Measurements from ENCODE around the gene CRYBG1. TPM values are rescaled to one million over a fixed set of nuclear protein-coding genes. Genes with fewer than 3 reads are reported as not detected.
"Not testable (repeated sequence)": the region's sequence is repeated elsewhere in the genome, so short reads cannot be mapped to it uniquely, and the experiment has no call there.

CRYBG1 gene
- total RNA-seq, 4 donors from 2014 or later, result 54.5 to 66.4 (median 59.8) TPM

DNA sequence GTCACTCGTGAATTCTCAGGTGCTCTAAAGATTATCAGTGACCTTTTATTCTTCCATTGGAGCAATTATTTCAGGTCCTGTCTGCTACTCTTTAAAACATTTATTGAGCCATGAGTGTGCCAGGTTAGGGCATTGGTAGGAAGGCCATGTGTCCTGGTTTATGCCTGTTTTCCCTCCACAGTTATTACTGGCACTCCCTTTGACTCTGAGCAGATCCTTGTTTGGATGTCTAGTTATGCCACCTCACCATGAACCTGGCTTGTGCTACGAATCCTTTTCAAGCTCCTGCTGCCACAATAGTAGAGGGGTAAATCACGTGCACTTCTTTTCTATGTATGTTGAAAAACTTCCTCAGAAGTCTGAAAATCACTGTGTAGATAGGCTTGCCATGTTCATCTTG lies 27.4 kb downstream of the CRYBG1 start:
- no peaks in the 10 kb centered on the region for H3K36me3 ChIP-seq
- H3K9me3 ChIP-seq, result no peaks in the 10 kb centered on the region
- H3K4me3 ChIP-seq, result no peak overlapping the region
- no peak for DNase-seq
- H3K27me3 ChIP-seq, result no peaks in the 10 kb centered on the region
- no peak overlapping the region for H3K27ac ChIP-seq
- no peaks in the 10 kb centered on the region for H3K4me1 ChIP-seq
- TF ChIP-seq, protein P1, sequence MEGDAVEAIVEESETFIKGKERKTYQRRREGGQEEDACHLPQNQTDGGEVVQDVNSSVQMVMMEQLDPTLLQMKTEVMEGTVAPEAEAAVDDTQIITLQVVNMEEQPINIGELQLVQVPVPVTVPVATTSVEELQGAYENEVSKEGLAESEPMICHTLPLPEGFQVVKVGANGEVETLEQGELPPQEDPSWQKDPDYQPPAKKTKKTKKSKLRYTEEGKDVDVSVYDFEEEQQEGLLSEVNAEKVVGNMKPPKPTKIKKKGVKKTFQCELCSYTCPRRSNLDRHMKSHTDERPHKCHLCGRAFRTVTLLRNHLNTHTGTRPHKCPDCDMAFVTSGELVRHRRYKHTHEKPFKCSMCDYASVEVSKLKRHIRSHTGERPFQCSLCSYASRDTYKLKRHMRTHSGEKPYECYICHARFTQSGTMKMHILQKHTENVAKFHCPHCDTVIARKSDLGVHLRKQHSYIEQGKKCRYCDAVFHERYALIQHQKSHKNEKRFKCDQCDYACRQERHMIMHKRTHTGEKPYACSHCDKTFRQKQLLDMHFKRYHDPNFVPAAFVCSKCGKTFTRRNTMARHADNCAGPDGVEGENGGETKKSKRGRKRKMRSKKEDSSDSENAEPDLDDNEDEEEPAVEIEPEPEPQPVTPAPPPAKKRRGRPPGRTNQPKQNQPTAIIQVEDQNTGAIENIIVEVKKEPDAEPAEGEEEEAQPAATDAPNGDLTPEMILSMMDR (IDR thresholded peaks at IDR 0.05), result no peak
- no peak for TF ChIP-seq POLR2A (IDR thresholded peaks at IDR 0.05)

DNA sequence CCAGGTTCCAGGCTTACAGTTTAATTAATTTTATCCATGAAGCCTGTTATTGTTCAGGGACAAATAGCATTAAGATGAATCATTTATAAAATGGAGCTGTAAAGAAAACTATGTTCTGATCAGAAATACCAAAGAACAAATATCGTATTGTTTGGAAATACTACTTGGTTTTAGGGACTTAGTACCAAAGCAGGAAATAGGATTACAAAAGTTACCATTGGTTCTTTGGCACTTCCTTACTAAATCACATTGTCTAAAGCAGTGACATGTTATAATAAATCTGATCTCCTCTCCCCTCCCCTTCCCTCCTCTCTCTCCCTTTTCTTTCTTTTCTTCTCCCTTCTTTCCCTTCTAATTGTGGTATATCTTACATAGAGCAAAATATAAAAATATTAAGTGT lies 29.6 kb downstream of the CRYBG1 start:
- DNase-seq, result no peak
- Histone ChIP-seq H3K36me3 (no peaks in the 10 kb centered on the region), H3K27ac (no peak overlapping the region), H3K27me3 (no peaks in the 10 kb centered on the region), H3K4me3 (no peak overlapping the region), H3K4me1 (no peaks in the 10 kb centered on the region), H3K9me3 (no peaks in the 10 kb centered on the region)
- TF ChIP-seq, protein P1 (IDR thresholded peaks at IDR 0.05), result no peak
- TF ChIP-seq POLR2A (IDR thresholded peaks at IDR 0.05), result no peak

DNA sequence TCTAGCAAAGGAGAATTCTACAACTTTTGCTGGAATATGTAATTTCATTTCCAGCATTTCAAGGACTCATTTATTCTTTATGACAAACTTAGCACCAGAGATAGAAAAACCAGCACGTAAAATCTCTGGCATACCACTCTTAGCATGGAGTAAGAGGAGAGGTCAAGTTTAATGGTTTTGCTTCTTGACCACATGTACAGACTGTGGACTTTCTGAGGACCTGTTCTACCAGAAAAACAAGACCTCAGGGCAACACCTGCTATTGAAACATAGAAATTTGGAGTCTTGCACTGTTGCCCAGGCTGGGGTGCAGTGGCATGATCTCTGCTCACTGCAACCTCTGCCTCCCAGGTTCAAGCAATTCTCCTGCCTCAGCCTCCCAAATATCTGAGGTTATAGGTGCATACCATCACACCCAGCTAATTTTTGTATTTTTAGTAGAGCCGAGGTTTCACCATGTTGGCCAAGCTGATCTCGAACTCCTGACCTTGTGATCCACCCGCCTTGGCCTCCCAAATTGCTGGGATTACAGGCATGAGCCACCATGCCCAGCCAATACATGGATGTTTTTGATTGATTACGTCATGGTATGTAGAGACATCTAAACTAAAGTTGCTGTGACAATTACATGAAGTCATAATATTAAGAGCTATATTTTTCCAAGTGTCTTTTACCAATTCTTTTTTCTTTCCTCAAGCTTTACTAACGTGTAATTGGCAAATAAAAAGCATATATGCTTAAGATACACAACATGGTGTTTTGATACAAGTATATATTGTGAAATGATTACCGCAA lies 36.1 kb downstream of the CRYBG1 start:
- TF ChIP-seq, protein P1 (IDR thresholded peaks at IDR 0.05), result no peak
- TF ChIP-seq POLR2A (IDR thresholded peaks at IDR 0.05), result no peak
- Histone ChIP-seq H3K27me3 (no peaks in the 10 kb centered on the region), H3K4me1 (no peaks in the 10 kb centered on the region), H3K27ac (no peak overlapping the region), H3K4me3 (no peak overlapping the region), H3K9me3 (no peaks in the 10 kb centered on the region), H3K36me3 (no peaks in the 10 kb centered on the region)
- DNase-seq, result no peak

GRCh38 chr6:106397431-106397830 lies 36.9 kb downstream of the CRYBG1 start:
- Histone ChIP-seq H3K4me1 (no peaks in the 10 kb centered on the region), H3K4me3 (no peak overlapping the region), H3K9me3 (no peaks in the 10 kb centered on the region), H3K36me3 (no peaks in the 10 kb centered on the region), H3K27me3 (no peaks in the 10 kb centered on the region), H3K27ac (no peak overlapping the region)
- no peak for DNase-seq
- TF ChIP-seq, protein P1 (IDR thresholded peaks at IDR 0.05), result no peak
- no peak for TF ChIP-seq POLR2A (IDR thresholded peaks at IDR 0.05)

GRCh38 chr6:106398621-106399020 lies 38.1 kb downstream of the CRYBG1 start:
- no peaks in the 10 kb centered on the region for H3K4me1 ChIP-seq
- no peak overlapping the region for H3K27ac ChIP-seq
- no peak overlapping the region for H3K4me3 ChIP-seq
- TF ChIP-seq POLR2A (IDR thresholded peaks at IDR 0.05), result no peak
- TF ChIP-seq, protein P1 (IDR thresholded peaks at IDR 0.05), result no peak
- no peaks in the 10 kb centered on the region for H3K27me3 ChIP-seq
- DNase-seq, result no peak
- H3K9me3 ChIP-seq, result no peaks in the 10 kb centered on the region
- H3K36me3 ChIP-seq, result no peaks in the 10 kb centered on the region

GRCh38 chr6:106405044-106405443 lies 44.5 kb downstream of the CRYBG1 start:
- H3K36me3 ChIP-seq, H3K9me3 ChIP-seq, DNase-seq, H3K27ac ChIP-seq, H3K27me3 ChIP-seq, H3K4me1 ChIP-seq, H3K4me3 ChIP-seq: not testable (repeated sequence)
